GM23338 (cell line): ENCODE measurements around the gene ZBTB40. TPM values are rescaled to one million over a fixed set of nuclear protein-coding genes. Genes with fewer than 3 reads are reported as not detected.

Source experiments
- ATAC-seq: fragments of 200-7000 bp; cut with Tn5 transposase; 3 replicates; pipeline ENCODE4 v1.9.1; 2020
- DNase-seq: peaks from one replicate; pipeline ENCODE4 v3.0.0-alpha.2; 2015; ENCODE audit warnings: low spot score
- H2AFZ ChIP-seq: fragments of 200-600 bp; sonication (generic); 2 replicates; pipeline ENCODE4 v1.8.0; 2016; ENCODE audit warnings: antibody characterized with exemption, mild to moderate bottlenecking, moderate library complexity
- H3F3A ChIP-seq: fragments of 200-600 bp; sonication (generic); replicated peaks from 2 replicates; pipeline ENCODE4 v1.8.0; 2017; ENCODE audit warnings: antibody characterized with exemption, mixed run types, low read depth
- H3K27ac ChIP-seq: fragments of 200-600 bp; sonication (generic); 2 replicates; pipeline ENCODE4 v1.6.1; 2016; ENCODE audit warnings: low read depth
- H3K27me3 ChIP-seq: fragments of 200-600 bp; sonication (generic); 2 replicates; pipeline ENCODE4 v1.8.0; 2016; ENCODE audit warnings: mild to moderate bottlenecking, mixed run types, moderate library complexity; ENCODE audit not compliant: insufficient read depth
- H3K36me3 ChIP-seq: fragments of 200-600 bp; sonication (generic); 2 replicates; pipeline ENCODE4 v1.8.0; 2016; ENCODE audit warnings: mild to moderate bottlenecking; ENCODE audit not compliant: insufficient read depth
- H3K4me1 ChIP-seq: fragments of 200-600 bp; sonication (generic); 2 replicates; pipeline ENCODE4 v1.8.0; 2016; ENCODE audit warnings: mild to moderate bottlenecking, moderate library complexity; ENCODE audit not compliant: insufficient read depth
- H3K4me2 ChIP-seq: fragments of 200-600 bp; sonication (generic); 2 replicates; pipeline ENCODE4 v1.7.1; 2017; ENCODE audit warnings: mixed run types
- H3K4me3 ChIP-seq: fragments of 200-600 bp; sonication (generic); 2 replicates; pipeline ENCODE4 v1.6.1; 2016; ENCODE audit warnings: mixed run types
- H3K79me2 ChIP-seq: fragments of 200-600 bp; sonication (generic); replicated peaks from 2 replicates; pipeline ENCODE4 v1.8.0; 2017; ENCODE audit warnings: mild to moderate bottlenecking; ENCODE audit not compliant: insufficient read depth
- H3K9me2 ChIP-seq: fragments of 200-600 bp; sonication (generic); 2 replicates; pipeline ENCODE4 v1.8.0; 2017; ENCODE audit not compliant: insufficient read depth
- H4K20me1 ChIP-seq: fragments of 200-600 bp; sonication (generic); replicated peaks from 2 replicates; pipeline ENCODE4 v1.8.0; 2017; ENCODE audit warnings: mild to moderate bottlenecking; ENCODE audit not compliant: insufficient read depth
- H3K27ac Mint-ChIP-seq: 2 replicates; pipeline ENCODE4 v1.8.0; 2020; ENCODE audit warnings: inconsistent platforms, mild to moderate bottlenecking, moderate library complexity, mixed read lengths
- H3K27me3 Mint-ChIP-seq: 3 replicates; pipeline ENCODE4 v1.8.0; 2022; ENCODE audit warnings: low read depth, mild to moderate bottlenecking, moderate library complexity, mixed read lengths, inconsistent platforms; ENCODE audit not compliant: insufficient read depth, poor library complexity
- H3K36me3 Mint-ChIP-seq: 3 replicates; pipeline ENCODE4 v1.8.0; 2021; ENCODE audit warnings: low read depth, mild to moderate bottlenecking, inconsistent platforms, moderate library complexity, mixed read lengths
- H3K4me1 Mint-ChIP-seq: 3 replicates; pipeline ENCODE4 v1.8.0; 2020; ENCODE audit warnings: mild to moderate bottlenecking, inconsistent platforms, mixed read lengths
- H3K4me3 Mint-ChIP-seq: 3 replicates; pipeline ENCODE4 v1.8.0; 2021; ENCODE audit warnings: moderate library complexity, mild to moderate bottlenecking, inconsistent platforms, mixed read lengths
- H3K9me3 Mint-ChIP-seq: 3 replicates; pipeline ENCODE4 v1.8.0; 2020; ENCODE audit warnings: moderate library complexity, mild to moderate bottlenecking, inconsistent platforms, mixed read lengths
- CTCF ChIP-seq, 2 experiments: fragments of 200-600 bp in 1 of 2; sonication (generic) in 1 of 2; conservative IDR thresholded peaks; 2 replicates each; pipeline versions ENCODE4 v1.5.1 to v1.6.1; 2016 to 2017; ENCODE audit warnings: antibody characterized with exemption in 2 of 2, low read depth in 2 of 2, mild to moderate bottlenecking in 2 of 2, moderate library complexity in 1 of 2
- ETS1 ChIP-seq: IDR thresholded peaks from 2 replicates; pipeline ENCODE4 v1.6.1; 2016; ENCODE audit warnings: antibody characterized with exemption
- EZH2phosphoT487 ChIP-seq: fragments of 200-600 bp; sonication (generic); IDR thresholded peaks from one replicate; pipeline ENCODE4 v1.8.1; 2018; ENCODE audit warnings: antibody characterized with exemption; ENCODE audit not compliant: unreplicated experiment
- JUNB ChIP-seq: IDR thresholded peaks from one replicate; pipeline ENCODE4 v1.6.1; 2016; ENCODE audit warnings: antibody characterized with exemption; ENCODE audit not compliant: unreplicated experiment
- NANOG ChIP-seq: IDR thresholded peaks from 2 replicates; pipeline ENCODE4 v1.6.1; 2016; ENCODE audit warnings: antibody characterized with exemption, borderline replicate concordance
- POLR2AphosphoS5 ChIP-seq: IDR thresholded peaks from 2 replicates; pipeline ENCODE4 v1.6.1; 2016; ENCODE audit warnings: antibody characterized with exemption, low read depth
- REST ChIP-seq: IDR thresholded peaks from one replicate; pipeline ENCODE4 v1.6.1; 2018; ENCODE audit warnings: antibody characterized with exemption; ENCODE audit not compliant: unreplicated experiment
- STAT1 ChIP-seq: IDR thresholded peaks from one replicate; pipeline ENCODE4 v1.6.1; 2016; ENCODE audit warnings: antibody characterized with exemption; ENCODE audit not compliant: unreplicated experiment
- ZNF114 ChIP-seq: fragments of 250-450 bp; sonication (Bioruptor Pico); IDR thresholded peaks from 2 replicates; pipeline ENCODE4 v1.5.0; 2020; ENCODE audit warnings: mild to moderate bottlenecking, moderate library complexity
- polyA plus RNA-seq: library from polyadenylated mRNA; unstranded; fragments of >200 nt; fragmentation: Nextera tagmentation; extraction: Ambion mirVana; gene quantifications from 2 replicates; pipeline ENCODE4 v1.2.1, GENCODE V29; 2016
- total RNA-seq: library from RNA; depleted of rRNA; stranded (reverse); fragments of >200 nt; shearing (Covaris generic); gene quantifications from 2 replicates; pipeline ENCODE4 v1.2.3, GENCODE V29; 2014

ZBTB40 gene
- total and polyA plus RNA-seq, 2 experiments from 2014 or later = 3.1 to 22.7 TPM

GRCh38 chr1:22535399-22535798 lies 83.7 kb downstream of the ZBTB40 start (continued):
- TF ChIP-seq POLR2AphosphoS5 = no peak

- Histone ChIP-seq H4K20me1 (no peaks in the 10 kb centered on the region), H3F3A (no peaks in the 10 kb centered on the region), H3K4me3 (no peak overlapping the region), H3K27me3 (no peaks in the 10 kb centered on the region), H3K27ac (no peak overlapping the region), H3K36me3 (no peaks in the 10 kb centered on the region), H3K9me2 (no peaks in the 10 kb centered on the region), H2AFZ (no peak overlapping the region), H3K79me2 (no peaks in the 10 kb centered on the region), H3K4me2 (no peak overlapping the region), H3K4me1 (no peaks in the 10 kb centered on the region)
- H3K27me3 Mint-ChIP-seq = peaks cover 9% of the 10 kb centered on the region
- no peaks in the 10 kb centered on the region for H3K36me3 Mint-ChIP-seq
- TF ChIP-seq JUNB (no peak), EZH2phosphoT487 (no peak), ETS1 (no peak), STAT1 (no peak), POLR2AphosphoS5 (no peak), ZNF114 (CRISPR knock-in tag) (no peak)
- H3K9me3 Mint-ChIP-seq = no peaks in the 10 kb centered on the region
- no peak for ATAC-seq
- DNase-seq = no peak
- no peak overlapping the region for H3K27ac Mint-ChIP-seq
- H3K4me1 Mint-ChIP-seq = no peaks in the 10 kb centered on the region
- H3K4me3 Mint-ChIP-seq = no peak overlapping the region
Observed at GRCh38 chr1:22536506-22536905, 84.9 kb downstream of the ZBTB40 start.

GRCh38 chr1:22537441-22538139 lies 85.9 kb downstream of the ZBTB40 start:
- H3K4me1 Mint-ChIP-seq = no peaks in the 10 kb centered on the region
- no peak overlapping the region for H3K4me2 ChIP-seq
- H3K9me2 ChIP-seq = no peaks in the 10 kb centered on the region
- no peak for DNase-seq
- no peaks in the 10 kb centered on the region for H3K9me3 Mint-ChIP-seq
- H3K27ac ChIP-seq = no peak overlapping the region
- H3K36me3 Mint-ChIP-seq = no peaks in the 10 kb centered on the region
- no peaks in the 10 kb centered on the region for H4K20me1 ChIP-seq
- no peaks in the 10 kb centered on the region for H3K79me2 ChIP-seq
- no peaks in the 10 kb centered on the region for H3F3A ChIP-seq
- no peaks in the 10 kb centered on the region for H3K36me3 ChIP-seq
- no peak overlapping the region for H3K4me3 Mint-ChIP-seq
- H3K27me3 ChIP-seq = no peaks in the 10 kb centered on the region
- no peak overlapping the region for H3K4me3 ChIP-seq
- H2AFZ ChIP-seq = no peak overlapping the region
- peaks cover 9% of the 10 kb centered on the region for H3K27me3 Mint-ChIP-seq
- no peaks in the 10 kb centered on the region for H3K4me1 ChIP-seq
- no peak for ATAC-seq
- no peak overlapping the region for H3K27ac Mint-ChIP-seq
- TF ChIP-seq ETS1 = no peak
- TF ChIP-seq NANOG = no peak
- TF ChIP-seq CTCF (conservative IDR thresholded peaks at IDR 0.05; ENCODE audit: low read depth in 2 of 2) = no peak
- TF ChIP-seq REST = no peak
